NCI-H2227 treated with DMSO at 0.1 percent for 48 hours (cell line): ENCODE data around the gene SNX32.
"Not testable (repeated sequence)": the region's sequence is repeated elsewhere in the genome, so short reads cannot be mapped to it uniquely, and the experiment has no call there.

ENCODE experiments used
- DNase-seq: peaks from one replicate; lab custom pipeline; 2025; lab: John Stamatoyannopoulos, UW

Gene SNX32

DNA sequence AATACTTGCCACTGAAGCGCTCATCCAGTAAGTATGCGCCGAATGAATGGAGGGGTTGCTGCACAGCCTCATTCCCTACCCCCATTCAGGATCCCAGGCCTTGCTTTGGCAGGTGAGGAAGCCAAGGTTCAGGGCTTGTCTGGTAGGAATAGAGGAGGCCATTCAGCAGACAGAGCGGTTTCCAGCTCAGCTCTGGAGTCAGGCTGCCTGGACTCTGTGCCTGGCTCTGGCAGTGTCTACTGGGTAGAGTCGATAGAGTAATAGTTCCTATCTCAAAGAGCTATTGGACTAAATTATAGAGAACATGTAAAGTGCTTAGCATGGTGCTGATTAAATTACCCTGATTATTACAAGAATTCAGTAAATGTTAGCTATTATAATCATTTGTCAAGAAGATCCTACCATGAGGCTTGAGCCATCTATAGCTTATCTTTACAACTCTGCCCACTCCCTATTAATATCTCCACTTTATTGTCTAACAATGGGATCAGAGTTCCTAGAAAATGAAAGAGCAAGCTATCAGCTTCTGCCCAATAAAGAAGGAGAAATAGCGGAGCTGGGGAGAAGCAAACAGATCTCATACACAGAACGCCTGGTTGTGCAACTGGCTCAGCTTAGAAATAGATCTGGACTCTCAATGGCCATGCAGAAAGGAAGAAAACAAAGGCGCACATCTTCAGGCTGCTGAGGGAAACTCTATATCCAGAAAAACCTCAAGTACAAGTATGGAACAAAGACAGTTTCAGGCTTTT, 6.6 kb upstream of the SNX32 start:
- peak; percentile 72 for DNase-seq

GRCh38 chr11:65829459-65829858, 4.3 kb upstream of the SNX32 start:
- DNase-seq, result no peak

DNA sequence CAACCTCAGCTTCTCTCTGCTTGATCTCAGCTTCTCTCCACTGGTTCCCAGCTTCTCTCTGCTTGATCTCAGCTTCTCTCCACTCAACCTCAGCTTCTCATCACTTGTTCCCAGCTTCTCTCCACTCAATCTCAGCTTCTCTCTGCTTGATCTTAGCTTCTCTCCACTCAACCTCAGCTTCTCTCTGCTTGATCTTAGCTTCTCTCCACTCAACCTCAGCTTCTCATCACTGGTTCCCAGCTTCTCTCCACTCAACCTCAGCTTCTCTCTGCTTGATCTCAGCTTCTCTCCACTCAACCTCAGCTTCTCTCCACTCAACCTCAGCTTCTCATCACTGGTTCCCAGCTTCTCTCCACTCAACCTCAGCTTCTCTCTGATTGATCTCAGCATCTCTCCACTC, 1.5 kb upstream of the SNX32 start:
- not testable (repeated sequence) for DNase-seq

GRCh38 chr11:65834202-65834601, 439 bp downstream of the SNX32 start:
- no peak for DNase-seq

DNA sequence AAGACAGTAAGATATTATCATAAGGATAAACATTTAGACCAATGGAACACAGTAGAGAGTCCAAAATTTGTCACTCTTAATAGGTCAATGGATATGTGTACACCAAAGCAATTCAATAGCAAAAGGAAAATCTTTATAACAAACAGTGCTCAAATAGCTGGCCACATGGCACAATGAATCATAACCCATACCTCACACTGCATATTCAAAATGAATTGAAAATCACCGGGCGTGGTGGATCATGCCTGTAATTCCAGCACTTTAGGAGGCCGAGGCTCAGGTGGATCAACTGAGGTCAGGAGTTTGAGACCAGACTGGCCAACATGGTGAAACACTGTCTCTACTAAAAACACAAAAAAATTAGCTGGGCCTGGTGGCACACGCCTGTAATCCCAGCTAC, 8.4 kb downstream of the SNX32 start:
- no peak for DNase-seq

DNA sequence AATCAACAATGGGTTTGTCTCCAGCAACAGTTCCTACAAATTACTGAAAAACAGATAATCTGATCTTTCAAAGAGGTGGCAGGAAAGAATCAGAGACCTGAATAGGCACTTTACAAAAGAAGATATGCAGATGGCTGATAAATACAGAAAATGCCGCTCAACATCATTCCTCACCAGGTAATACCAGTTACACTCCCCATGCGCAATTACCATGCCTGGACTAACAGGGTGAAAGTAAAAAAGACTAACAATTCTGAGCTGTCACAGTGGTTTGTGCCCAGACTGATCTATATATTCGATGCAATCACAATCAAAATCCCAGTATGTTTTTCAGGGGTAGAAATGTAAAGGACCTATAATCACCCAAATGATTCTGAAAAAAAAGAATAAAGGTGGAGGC, 10.0 kb downstream of the SNX32 start:
- no peak for DNase-seq

GRCh38 chr11:65844231-65844872, 10.6 kb downstream of the SNX32 start:
- no peak for DNase-seq

GRCh38 chr11:65847746-65848145, 14.0 kb downstream of the SNX32 start:
- no peak for DNase-seq

DNA sequence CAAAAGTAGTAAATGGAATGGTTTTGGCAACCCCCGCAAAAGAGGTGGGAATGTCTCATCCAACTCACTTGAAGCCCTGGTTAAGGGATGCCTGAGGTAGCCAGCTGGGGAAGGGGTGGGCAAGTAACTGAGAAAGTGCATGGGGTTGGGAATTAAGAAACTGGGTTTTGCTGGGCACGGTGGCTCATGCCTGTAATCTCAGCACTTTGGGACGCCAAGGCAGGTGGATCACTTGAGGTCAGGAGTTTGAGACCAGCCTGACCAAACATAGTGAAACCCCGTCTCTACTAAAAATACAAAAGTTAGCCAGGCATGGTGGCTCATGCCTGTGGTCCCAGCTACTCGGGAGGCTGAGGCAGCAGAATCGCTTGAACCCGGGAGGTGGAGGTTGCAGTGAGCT, 14.9 kb downstream of the SNX32 start:
- DNase-seq, result not testable (repeated sequence)

DNA sequence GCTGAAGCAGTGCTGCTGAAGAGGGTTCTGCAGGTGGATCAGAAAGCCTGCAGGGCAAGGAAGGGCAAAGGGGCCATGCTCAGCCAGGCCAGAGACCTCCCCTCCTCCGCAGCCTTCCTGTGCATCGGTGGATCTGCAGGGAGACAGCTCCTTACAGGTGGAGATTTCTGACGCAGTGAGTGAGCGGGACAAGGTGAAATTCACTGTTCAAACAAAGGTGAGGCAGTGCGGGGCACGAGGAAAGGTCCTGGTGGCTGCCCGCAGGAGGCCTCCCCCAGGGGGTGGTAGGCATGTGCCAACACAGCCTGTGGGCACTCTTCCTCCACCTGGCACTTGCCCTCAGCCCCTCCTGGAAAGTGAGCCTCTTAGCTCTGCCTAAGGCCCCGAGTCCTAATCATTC, 15.6 kb downstream of the SNX32 start:
- DNase-seq, result no peak

DNA sequence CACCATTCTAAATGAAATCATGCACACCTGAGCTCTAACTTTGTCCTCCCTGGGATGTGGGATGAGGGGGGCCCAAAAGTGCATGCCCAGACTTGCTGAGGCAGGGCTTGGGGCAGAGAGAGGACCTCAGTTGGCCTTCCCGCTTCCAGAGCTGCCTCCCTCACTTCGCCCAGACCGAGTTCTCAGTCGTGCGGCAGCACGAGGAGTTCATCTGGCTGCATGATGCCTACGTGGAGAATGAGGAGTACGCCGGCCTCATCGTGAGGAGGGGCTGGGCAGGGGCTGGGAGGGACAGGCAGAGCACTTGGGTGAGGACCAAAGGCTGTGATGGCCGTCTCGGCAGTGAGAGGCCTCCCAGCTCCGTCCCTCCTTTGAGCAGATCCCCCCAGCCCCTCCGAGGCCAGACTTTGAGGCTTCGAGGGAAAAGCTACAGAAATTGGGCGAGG, 16.0 kb downstream of the SNX32 start:
- DNase-seq, result no peak

DNA sequence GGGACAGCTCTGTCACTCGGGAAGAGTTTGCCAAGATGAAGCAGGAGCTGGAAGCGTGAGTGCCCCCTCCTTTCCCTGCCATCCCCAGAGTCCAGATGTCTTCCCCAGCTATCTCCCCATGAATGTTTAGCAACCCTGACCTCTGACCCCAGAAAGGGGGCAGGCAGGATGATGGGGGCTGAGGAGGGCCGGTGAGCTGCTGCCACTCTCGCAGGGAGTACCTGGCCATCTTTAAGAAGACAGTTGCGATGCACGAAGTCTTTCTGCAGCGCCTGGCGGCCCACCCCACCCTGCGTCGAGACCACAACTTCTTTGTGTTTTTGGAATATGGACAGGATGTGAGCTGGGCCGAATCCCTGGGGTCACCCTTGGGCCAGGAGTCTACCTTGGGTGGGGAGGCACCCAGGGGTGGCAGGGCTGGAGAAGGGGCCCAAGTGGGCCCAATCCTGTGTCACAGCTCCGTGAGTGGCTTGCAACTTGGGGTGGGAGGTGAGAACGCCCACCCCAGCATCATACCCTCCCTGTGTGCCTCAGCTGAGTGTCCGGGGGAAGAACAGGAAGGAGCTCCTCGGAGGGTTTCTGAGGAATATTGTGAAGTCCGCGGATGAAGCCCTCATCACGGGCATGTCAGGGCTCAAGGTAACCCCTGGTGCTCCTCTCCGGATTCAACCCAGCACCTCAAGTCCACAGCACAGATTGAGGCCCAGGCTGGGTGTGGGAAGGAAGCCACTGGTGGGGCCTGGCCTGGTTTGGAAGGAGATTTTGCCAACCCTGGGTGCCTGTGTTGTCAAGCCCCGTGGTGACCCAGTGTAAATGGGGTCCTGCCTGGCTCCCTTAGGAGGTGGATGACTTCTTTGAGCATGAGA, 16.7 kb downstream of the SNX32 start:
- no peak for DNase-seq

DNA sequence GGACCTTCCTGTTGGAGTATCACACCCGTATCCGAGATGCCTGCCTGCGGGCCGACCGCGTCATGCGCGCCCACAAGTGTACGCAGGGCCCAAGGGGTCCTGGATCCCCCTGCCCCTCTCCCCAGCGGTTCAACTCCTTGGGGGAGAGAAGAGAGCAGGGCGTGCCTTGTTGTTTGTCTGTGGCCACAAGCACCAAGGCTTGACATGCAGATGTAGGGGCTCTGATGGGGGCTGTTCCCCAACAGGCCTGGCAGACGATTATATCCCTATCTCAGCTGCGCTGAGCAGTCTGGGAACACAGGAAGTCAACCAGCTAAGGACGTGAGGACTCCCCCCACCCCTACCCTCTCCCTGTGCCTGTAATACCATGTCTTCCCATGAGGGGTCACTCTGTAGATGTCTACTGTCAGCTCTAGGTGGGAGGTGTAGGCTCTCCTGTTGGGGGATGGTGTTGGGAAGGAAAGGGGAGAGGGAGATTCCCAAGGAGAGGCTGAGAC, 17.4 kb downstream of the SNX32 start:
- no peak for DNase-seq

DNA sequence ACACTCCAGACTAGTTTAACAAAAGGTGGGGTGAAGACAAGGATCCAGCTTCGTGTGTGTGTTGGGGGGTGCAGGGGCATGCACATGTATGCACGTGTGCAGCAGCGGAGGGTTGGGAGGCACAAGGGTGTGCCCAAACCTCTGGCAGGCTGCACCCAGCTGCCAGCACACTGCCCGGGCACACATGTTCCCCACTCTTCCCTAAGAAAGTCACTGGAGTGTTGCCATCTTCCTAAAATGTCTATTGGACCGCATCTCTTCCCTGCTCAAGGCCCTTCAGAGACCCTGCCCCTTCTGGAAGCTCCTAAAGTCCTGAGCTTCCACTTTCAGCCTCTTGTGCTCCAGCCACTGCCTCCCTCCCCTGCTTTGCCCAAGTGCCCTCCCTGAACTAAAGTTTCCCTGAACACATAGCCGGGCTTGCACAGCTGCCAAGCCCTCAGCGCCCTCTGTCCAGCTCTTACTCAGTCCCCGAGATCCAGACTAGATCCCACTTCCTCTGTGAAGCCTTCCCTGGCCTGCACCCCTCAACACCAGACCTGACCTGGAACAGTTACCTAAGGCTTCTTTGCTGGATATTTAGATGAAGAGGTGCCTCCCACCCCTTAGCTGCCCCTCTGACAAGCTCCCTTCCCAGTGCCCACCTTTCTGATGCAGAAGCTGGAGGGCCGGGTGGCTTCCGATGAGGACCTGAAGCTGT, 18.2 kb downstream of the SNX32 start:
- no peak for DNase-seq

DNA sequence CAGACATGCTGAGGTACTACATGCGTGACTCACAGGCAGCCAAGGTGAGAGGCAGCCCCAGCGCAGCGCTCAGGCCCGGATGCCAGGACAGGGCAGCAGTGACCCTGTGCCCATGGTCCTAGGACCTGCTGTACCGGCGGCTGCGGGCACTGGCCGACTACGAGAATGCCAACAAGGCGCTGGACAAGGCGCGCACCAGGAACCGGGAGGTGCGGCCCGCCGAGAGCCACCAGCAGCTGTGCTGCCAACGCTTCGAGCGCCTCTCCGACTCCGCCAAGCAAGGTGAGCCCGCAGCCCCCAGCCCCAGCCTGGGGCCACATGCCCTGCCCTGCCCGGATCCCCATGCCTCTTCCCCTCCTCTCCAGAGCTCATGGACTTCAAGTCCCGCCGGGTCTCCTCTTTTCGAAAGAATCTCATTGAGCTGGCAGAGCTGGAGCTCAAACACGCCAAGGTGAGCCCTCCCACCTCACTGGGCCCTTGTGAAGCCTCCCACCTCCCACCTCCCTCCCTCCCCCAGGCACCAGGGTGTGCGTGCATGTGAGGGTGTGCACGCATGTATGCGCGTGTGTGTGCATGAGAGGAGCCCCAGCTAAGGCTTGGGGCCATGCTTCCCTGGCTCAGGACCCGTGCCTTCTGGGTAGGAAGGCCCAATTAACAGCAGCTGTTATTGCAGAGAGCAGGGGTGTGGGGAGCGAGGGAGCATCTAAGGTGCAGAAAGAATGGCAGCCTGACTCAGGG, 18.9 kb downstream of the SNX32 start:
- no peak for DNase-seq

- no peak for DNase-seq
Measured at GRCh38 chr11:65853246-65853979, 19.6 kb downstream of the SNX32 start.

DNA sequence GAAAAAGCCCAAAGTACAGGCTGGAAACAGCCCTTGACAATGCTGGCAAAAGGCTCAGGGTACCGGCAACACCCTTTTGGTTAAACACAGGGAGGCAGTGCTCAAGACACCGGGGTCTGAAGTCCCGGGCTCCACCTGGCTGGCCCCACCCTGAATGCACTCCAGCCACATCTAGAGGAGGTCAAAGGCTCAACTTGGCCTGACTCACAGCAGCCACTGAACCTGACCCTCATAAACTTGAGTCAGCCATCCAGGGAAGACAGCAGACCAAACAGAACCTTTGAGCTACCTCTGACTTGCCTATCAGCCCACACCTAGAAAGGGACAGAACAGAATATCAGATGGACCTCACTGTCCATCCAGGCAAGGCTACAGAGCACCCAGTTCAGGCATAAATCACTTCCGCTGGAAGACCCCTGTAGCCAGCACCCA, 20.4 kb downstream of the SNX32 start:
- no peak for DNase-seq

- DNase-seq, result no peak
Measured at GRCh38 chr11:65854852-65855837, 21.4 kb downstream of the SNX32 start.

DNA sequence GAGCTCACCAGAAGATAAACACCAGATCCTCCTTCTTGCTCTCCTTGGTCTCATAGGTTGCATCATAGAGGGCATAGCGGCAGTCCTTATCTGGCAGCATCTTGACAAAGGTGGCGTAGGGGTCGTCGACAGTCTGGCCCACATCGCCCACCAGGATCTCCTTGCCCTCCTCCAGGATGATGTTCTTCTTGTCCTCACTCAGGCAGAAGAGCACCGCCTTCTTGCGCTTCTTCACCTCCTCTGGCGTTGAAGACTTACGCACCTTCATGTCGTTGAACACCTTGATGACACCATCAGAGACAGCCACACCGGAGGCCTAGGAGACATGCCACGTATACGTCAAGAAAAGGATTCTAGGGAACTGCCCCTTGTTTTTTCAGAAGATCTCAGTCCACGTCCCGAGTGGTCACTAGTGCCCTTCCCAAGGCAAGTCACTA, 22.2 kb downstream of the SNX32 start:
- no peak for DNase-seq
